Chondrocyte (in vitro differentiated cells): Measurements from ENCODE around the gene PAX8. TPM values are rescaled to one million over a fixed set of nuclear protein-coding genes. Genes with fewer than 3 reads are reported as not detected.

ENCODE experiments used
- DNase-seq: peaks from one replicate; pipeline ENCODE4 v3.0.0; 2021; ENCODE audit warnings: mixed read lengths, low spot score
- H3K27ac Mint-ChIP-seq: one replicate; pipeline ENCODE4 v1.8.0; 2021; ENCODE audit warnings: mild to moderate bottlenecking, moderate library complexity, mixed read lengths; ENCODE audit not compliant: unreplicated experiment
- H3K27me3 Mint-ChIP-seq: 2 replicates; pipeline ENCODE4 v1.8.0; 2021; ENCODE audit warnings: low read depth, mixed read lengths
- H3K36me3 Mint-ChIP-seq: 2 replicates; pipeline ENCODE4 v1.8.0; 2021; ENCODE audit warnings: low read depth, mixed read lengths
- H3K4me1 Mint-ChIP-seq: 2 replicates; pipeline ENCODE4 v1.8.0; 2021; ENCODE audit warnings: low read depth, mild to moderate bottlenecking, mixed read lengths
- H3K4me3 Mint-ChIP-seq: one replicate; pipeline ENCODE4 v1.8.0; 2021; ENCODE audit warnings: mild to moderate bottlenecking, moderate library complexity, mixed read lengths; ENCODE audit not compliant: unreplicated experiment
- H3K9me3 Mint-ChIP-seq: 2 replicates; pipeline ENCODE4 v1.8.0; 2021; ENCODE audit warnings: low read depth, mixed read lengths
- total RNA-seq: library from RNA; stranded (reverse); gene quantifications from 3 replicates; pipeline ENCODE4 v1.2.1, GENCODE V29; 2021
- TF ChIP-seq, protein P1 (sequence below): fragments of 200-600 bp; sonication (generic); IDR thresholded peaks from 2 replicates; pipeline ENCODE4 v1.5.0; 2021; ENCODE audit warnings: antibody characterized with exemption, mild to moderate bottlenecking, moderate library complexity

PAX8 gene
- total RNA-seq, 1 donor from 2014 or later: not detected

DNA sequence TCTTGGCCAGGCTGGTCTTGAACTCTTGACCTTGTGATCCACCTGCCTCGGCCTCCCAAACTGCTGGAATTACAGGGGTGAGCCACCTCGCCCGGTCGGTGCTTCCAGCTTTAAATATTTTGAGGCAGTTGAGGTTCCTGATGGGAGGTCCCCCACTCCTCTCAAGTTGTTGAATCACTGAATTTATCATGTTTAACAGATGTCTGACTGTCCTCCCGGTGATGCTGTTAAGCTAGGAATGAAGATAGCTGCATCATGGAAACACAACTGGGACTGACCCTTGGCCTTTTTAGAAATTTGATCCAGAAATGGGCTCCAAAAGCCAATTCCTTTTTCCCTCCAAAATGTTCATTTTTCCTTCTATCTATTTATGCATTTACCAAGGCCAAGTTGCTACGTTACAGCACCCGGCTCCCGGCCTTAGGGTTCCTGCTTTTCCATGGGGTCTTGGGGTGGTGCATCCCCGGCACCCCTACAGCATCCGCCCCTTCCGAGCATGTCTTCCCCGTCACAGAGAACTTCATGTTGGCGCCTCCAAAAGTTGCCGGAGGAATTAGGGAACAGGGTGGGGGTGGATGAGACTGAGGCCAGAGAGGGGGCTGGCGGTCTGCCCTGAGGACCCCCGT lies 43.9 kb downstream of the PAX8 start:
- H3K9me3 Mint-ChIP-seq: no peaks in the 10 kb centered on the region
- TF ChIP-seq, protein P1, sequence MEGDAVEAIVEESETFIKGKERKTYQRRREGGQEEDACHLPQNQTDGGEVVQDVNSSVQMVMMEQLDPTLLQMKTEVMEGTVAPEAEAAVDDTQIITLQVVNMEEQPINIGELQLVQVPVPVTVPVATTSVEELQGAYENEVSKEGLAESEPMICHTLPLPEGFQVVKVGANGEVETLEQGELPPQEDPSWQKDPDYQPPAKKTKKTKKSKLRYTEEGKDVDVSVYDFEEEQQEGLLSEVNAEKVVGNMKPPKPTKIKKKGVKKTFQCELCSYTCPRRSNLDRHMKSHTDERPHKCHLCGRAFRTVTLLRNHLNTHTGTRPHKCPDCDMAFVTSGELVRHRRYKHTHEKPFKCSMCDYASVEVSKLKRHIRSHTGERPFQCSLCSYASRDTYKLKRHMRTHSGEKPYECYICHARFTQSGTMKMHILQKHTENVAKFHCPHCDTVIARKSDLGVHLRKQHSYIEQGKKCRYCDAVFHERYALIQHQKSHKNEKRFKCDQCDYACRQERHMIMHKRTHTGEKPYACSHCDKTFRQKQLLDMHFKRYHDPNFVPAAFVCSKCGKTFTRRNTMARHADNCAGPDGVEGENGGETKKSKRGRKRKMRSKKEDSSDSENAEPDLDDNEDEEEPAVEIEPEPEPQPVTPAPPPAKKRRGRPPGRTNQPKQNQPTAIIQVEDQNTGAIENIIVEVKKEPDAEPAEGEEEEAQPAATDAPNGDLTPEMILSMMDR: no peak
- DNase-seq: no peak

DNA sequence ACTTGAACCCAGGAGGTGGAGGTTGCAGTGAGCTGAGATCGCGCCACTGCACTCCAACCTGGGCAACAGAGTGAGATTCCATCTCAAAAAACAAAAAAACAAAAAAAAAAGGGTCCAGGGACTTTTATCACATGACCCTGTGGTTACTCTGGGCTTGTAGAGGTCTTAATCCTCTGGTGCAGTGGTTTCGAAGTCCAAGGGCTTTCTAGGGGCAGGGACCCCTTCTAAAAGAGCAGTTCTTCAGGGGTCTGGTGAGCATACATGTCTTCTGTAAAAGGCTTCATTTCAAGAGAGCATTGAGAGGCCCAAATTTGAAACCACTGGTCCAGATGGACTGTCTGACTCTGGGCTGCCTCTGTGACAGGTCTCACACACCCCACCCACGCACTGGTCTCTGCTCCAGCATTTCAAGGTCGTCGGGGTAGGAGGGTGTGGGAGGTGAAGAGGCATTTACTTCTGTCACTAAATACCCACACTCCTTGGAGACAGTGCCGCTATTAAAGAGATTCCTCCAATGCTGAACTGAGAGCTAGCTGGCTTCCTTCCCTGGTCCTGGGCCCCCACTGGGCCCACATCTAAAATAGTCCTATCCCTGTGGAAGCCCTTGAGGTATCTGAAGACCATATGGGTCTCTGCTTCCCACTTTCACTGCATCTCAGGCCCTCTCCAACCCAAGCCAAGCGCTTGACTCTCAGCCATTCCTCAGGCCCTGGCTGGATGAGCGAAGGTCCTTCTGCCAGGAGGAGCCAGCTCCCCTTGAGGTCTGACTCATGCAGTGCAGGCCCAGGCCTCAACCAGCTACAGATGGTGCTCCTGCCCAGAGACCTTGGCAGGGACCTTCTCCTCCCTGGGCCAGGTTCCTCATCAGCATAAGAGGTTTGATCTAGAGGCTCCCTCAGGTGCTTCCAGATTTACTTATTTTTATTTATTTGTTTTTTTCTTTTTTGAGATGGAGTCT lies 44.8 kb downstream of the PAX8 start:
- TF ChIP-seq, protein P1: peak; percentile 34
- Mint-ChIP-seq H3K36me3 (no peaks in the 10 kb centered on the region), H3K9me3 (no peaks in the 10 kb centered on the region), H3K27me3 (no peaks in the 10 kb centered on the region), H3K4me3 (no peak overlapping the region), H3K27ac (no peak overlapping the region), H3K4me1 (peaks cover 4% of the 10 kb centered on the region)
- no peak for DNase-seq

More for the DNA sequence above, 43.9 kb downstream of the PAX8 start:
- Mint-ChIP-seq H3K4me3 (no peak overlapping the region), H3K27me3 (no peaks in the 10 kb centered on the region), H3K4me1 (peaks cover 11% of the 10 kb centered on the region), H3K36me3 (no peaks in the 10 kb centered on the region), H3K27ac (no peak overlapping the region)

DNA sequence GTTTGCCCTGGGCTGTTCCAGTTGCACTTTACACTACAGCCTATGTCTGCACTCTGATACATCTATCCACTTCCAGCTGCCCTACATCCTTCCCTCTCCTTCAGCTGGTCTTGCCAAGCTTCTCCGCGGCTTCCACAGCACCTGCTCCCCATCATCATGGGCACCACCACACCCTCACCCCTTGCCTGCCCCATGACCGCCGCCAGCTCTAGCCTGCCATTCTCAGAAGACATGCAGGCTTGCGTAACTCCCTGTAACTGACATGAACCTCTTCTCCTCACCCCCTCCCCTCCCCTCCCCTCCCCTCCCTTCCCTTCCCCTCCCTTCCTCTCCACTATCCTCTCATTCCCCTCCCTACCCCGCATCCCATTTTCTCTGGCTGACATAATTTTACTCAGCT lies 46.0 kb downstream of the PAX8 start:
- no peak overlapping the region for H3K4me3 Mint-ChIP-seq
- DNase-seq: no peak
- no peaks in the 10 kb centered on the region for H3K36me3 Mint-ChIP-seq
- H3K9me3 Mint-ChIP-seq: no peaks in the 10 kb centered on the region
- H3K4me1 Mint-ChIP-seq: peaks cover 4% of the 10 kb centered on the region
- H3K27me3 Mint-ChIP-seq: no peaks in the 10 kb centered on the region
- TF ChIP-seq, protein P1: no peak
- no peak overlapping the region for H3K27ac Mint-ChIP-seq

DNA sequence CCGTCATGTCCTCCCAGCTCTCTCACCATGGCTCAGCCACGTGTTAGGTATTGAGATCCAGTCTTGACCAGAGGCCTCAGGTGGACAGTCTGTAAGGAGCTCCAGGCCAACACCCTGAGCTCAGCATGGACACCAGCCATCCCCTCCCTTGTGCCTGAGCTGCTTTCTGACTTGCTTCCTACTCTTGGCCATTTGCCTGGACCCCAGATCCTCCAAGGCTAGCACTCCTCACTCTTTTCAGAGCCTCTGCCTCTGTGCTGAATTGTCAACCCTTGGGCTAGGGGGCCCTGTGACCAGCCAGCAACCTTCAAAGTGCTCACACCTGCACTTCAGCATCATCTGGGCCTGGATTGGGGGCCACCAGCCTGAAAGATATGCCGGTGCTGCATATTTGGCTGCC lies 46.6 kb downstream of the PAX8 start:
- Mint-ChIP-seq H3K36me3 (no peaks in the 10 kb centered on the region), H3K27ac (no peak overlapping the region), H3K9me3 (no peaks in the 10 kb centered on the region), H3K4me1 (peaks cover 4% of the 10 kb centered on the region), H3K4me3 (no peak overlapping the region), H3K27me3 (no peaks in the 10 kb centered on the region)
- DNase-seq: no peak
- TF ChIP-seq, protein P1: no peak

DNA sequence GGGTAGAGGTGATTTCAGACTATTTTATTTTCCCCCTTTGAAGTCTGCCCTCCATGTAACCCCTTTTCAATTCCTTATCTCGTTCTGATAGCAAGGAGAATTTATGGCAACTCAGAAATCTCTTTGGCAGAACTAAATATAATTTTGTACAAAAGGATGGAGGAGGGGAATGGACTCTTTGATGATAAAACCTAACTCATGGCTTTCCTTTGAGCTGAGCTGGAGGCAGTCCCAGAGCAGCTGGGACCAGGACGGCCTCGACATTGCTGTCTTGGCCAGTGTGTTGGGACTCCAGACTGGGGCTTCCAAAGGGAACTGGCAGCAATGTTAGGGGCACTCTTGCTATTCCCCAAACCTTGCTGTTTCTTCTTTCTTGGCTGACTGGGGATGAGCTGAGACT lies 47.7 kb downstream of the PAX8 start:
- TF ChIP-seq, protein P1: no peak
- H3K4me3 Mint-ChIP-seq: no peak overlapping the region
- no peaks in the 10 kb centered on the region for H3K27me3 Mint-ChIP-seq
- DNase-seq: no peak
- H3K4me1 Mint-ChIP-seq: peaks cover 7% of the 10 kb centered on the region
- H3K9me3 Mint-ChIP-seq: no peaks in the 10 kb centered on the region
- no peaks in the 10 kb centered on the region for H3K36me3 Mint-ChIP-seq
- H3K27ac Mint-ChIP-seq: no peak overlapping the region
